Measurements from ENCODE around the gene EXOC6B. TPM values are rescaled to one million over a fixed set of nuclear protein-coding genes. Genes with fewer than 3 reads are reported as not detected.

The EXOC6B gene
- total and polyA plus RNA-seq, 10 of the 15 experiments (the other 5 are each of a cell fraction or from before 2014, with no cell fraction given), result 0.23 to 2.2 (median 1.2) TPM

DNA sequence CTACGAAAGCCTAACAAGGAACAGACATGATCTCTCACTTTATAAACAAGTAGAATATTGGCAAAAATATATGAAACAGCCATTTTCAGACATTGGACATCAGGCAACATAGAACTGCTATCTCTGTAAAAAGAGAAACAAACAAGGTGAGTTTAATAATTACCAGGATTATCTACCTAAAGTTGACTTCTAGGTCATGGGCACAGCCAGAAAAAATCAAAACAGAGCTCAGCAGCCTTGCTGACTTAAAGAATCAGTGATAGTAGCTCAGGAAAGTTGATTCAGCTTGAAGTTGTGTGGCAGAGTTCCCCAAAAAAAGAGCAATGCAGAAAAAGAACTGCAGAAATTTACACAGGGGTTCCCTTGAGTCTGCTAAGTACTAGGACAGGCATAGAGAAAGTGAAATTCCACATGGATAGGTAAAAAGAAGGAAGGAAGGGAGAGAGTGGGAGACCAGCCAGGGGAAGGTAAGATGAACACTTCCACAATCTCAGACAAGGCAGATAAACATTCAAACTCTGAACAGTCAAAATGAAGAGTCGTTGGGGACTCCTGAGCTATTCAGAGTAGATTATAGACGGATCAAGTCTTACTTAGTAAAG is 102.0 kb downstream of the EXOC6B start:
- ChIA-PET POLR2A (no interaction called here), RAD21 (ENCODE audit: unreplicated experiment) (no interaction called here)
- BruUV-seq (replicated peaks), result no TSS peak
- TF ChIP-seq RB1 (IDR thresholded peaks at IDR 0.05; ENCODE audit: borderline replicate concordance), result no peak
- no peak for TF ChIP-seq POLR2AphosphoS5 (IDR thresholded peaks at IDR 0.05; ENCODE audit: low read length)
- TF ChIP-seq NBN (IDR thresholded peaks at IDR 0.05), result no peak
- TF ChIP-seq BRCA1 (IDR thresholded peaks at IDR 0.05; ENCODE audit: low read depth, low read length), result no peak
- TF ChIP-seq, protein P1, sequence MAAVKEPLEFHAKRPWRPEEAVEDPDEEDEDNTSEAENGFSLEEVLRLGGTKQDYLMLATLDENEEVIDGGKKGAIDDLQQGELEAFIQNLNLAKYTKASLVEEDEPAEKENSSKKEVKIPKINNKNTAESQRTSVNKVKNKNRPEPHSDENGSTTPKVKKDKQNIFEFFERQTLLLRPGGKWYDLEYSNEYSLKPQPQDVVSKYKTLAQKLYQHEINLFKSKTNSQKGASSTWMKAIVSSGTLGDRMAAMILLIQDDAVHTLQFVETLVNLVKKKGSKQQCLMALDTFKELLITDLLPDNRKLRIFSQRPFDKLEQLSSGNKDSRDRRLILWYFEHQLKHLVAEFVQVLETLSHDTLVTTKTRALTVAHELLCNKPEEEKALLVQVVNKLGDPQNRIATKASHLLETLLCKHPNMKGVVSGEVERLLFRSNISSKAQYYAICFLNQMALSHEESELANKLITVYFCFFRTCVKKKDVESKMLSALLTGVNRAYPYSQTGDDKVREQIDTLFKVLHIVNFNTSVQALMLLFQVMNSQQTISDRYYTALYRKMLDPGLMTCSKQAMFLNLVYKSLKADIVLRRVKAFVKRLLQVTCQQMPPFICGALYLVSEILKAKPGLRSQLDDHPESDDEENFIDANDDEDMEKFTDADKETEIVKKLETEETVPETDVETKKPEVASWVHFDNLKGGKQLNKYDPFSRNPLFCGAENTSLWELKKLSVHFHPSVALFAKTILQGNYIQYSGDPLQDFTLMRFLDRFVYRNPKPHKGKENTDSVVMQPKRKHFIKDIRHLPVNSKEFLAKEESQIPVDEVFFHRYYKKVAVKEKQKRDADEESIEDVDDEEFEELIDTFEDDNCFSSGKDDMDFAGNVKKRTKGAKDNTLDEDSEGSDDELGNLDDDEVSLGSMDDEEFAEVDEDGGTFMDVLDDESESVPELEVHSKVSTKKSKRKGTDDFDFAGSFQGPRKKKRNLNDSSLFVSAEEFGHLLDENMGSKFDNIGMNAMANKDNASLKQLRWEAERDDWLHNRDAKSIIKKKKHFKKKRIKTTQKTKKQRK (IDR thresholded peaks at IDR 0.05; ENCODE audit: low read depth, low read length), result no peak
- TF ChIP-seq, protein P2, sequence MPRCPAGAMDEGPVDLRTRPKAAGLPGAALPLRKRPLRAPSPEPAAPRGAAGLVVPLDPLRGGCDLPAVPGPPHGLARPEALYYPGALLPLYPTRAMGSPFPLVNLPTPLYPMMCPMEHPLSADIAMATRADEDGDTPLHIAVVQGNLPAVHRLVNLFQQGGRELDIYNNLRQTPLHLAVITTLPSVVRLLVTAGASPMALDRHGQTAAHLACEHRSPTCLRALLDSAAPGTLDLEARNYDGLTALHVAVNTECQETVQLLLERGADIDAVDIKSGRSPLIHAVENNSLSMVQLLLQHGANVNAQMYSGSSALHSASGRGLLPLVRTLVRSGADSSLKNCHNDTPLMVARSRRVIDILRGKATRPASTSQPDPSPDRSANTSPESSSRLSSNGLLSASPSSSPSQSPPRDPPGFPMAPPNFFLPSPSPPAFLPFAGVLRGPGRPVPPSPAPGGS (IDR thresholded peaks at IDR 0.05; ENCODE audit: borderline replicate concordance, insufficient read depth, low read depth, low read length, poor library complexity, severe bottlenecking), result no peak
- no peak for TF ChIP-seq NRF1 (conservative IDR thresholded peaks at IDR 0.05; ENCODE audit: low read depth, low read length)
- no peak for TF ChIP-seq ZNF24 (IDR thresholded peaks at IDR 0.05)
- TF ChIP-seq FOS (IDR thresholded peaks at IDR 0.05; ENCODE audit: borderline replicate concordance, extremely low read depth, insufficient read length), result no peak
- no peak for TF ChIP-seq SMAD5 (IDR thresholded peaks at IDR 0.05; ENCODE audit: low read depth)
- TF ChIP-seq MXI1 (IDR thresholded peaks at IDR 0.05; ENCODE audit: low read depth, low read length), result no peak
- TF ChIP-seq SPI1 (IDR thresholded peaks at IDR 0.05; ENCODE audit: borderline replicate concordance, insufficient read depth, low read depth, low read length), result no peak
- TF ChIP-seq, protein P3, sequence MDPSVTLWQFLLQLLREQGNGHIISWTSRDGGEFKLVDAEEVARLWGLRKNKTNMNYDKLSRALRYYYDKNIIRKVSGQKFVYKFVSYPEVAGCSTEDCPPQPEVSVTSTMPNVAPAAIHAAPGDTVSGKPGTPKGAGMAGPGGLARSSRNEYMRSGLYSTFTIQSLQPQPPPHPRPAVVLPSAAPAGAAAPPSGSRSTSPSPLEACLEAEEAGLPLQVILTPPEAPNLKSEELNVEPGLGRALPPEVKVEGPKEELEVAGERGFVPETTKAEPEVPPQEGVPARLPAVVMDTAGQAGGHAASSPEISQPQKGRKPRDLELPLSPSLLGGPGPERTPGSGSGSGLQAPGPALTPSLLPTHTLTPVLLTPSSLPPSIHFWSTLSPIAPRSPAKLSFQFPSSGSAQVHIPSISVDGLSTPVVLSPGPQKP (IDR thresholded peaks at IDR 0.05; ENCODE audit: low read depth, low read length), result no peak
- TF ChIP-seq SMC3 (IDR thresholded peaks at IDR 0.05; ENCODE audit: borderline replicate concordance, low read length), result no peak
- TF ChIP-seq BHLHE40 (IDR thresholded peaks at IDR 0.05; ENCODE audit: borderline replicate concordance in 1 of 2, low read depth in 2 of 2, low read length in 1 of 2), result no peak
- no peak for TF ChIP-seq SMAD1 (IDR thresholded peaks at IDR 0.05; ENCODE audit: low read depth, partially characterized antibody)

More for the DNA sequence above, 102.0 kb downstream of the EXOC6B start:
- ChIA-PET CTCF (interaction anchor here (0.9 to 2.3 kb wide), 8 partner anchors 8 to 1178 kb away, joined by 3 to 8 read pairs (median 3); partner anchors contain the start of gene SPR), SMC1A (ENCODE audit: uncharacterized antibody, unreplicated experiment) (no interaction called here)
- Histone ChIP-seq H3K4me1 (ENCODE audit: control insufficient read depth, insufficient read depth, low read length) (no peaks in the 10 kb centered on the region), H3K36me3 (ENCODE audit: control insufficient read depth in 2 of 2, insufficient read depth in 2 of 2, low read length in 1 of 2) (no peaks in the 10 kb centered on the region), H3K4me3 (no peak overlapping the region), H3K9ac (ENCODE audit: control insufficient read depth, insufficient read depth, low read length) (no peak overlapping the region), H2AFZ (ENCODE audit: control insufficient read depth, low read depth, low read length) (no peak overlapping the region), H3K9me3 (replicated peaks; ENCODE audit: control insufficient read depth, insufficient read depth, low read length) (no peaks in the 10 kb centered on the region), H3K79me2 (ENCODE audit: control insufficient read depth, insufficient read depth, low read length) (no peaks in the 10 kb centered on the region), H4K20me1 (ENCODE audit: control insufficient read depth, insufficient read depth) (no peaks in the 10 kb centered on the region), H3K4me2 (ENCODE audit: control insufficient read depth, insufficient read depth) (no peak overlapping the region), H3K27me3 (replicated peaks in 1 of 2; ENCODE audit: control insufficient read depth in 2 of 2, insufficient read depth in 2 of 2, low read length in 1 of 2) (no peaks in the 10 kb centered on the region), H3K27ac (ENCODE audit: control insufficient read depth, insufficient read depth) (no peak overlapping the region)
- ATAC-seq, result no peak
- DNase-seq (ENCODE audit: low read depth, low spot score), result no peak
- no peak for FAIRE-seq
- in situ Hi-C loops (cut with MboI), result no loop called here
- intact Hi-C loops (cut with micrococcal nuclease; ENCODE audit: unreplicated experiment), result no loop called here
- 31% methylated on average over 3 of the region's 3 CpGs for WGBS (ENCODE audit: insufficient coverage, insufficient replicate concordance, low lambda C conversion rate, missing lambda C conversion rate)

Data from GM12878 (cell line).